Measurements from ENCODE around the gene C16orf87. TPM values are rescaled to one million over a fixed set of nuclear protein-coding genes. Genes with fewer than 3 reads are reported as not detected.

The C16orf87 gene
- total and polyA plus RNA-seq, 5 experiments from 2014 or later, result 4.9 to 8.5 (median 5.7) TPM

- Mint-ChIP-seq H3K4me1 (peaks cover 16 to 46% (median 32%) of the 10 kb centered on the region in 4 donors), H3K27ac (peak overlapping the region in 1 of 10 donors; percentile 1), H3K27me3 (no peaks in the 10 kb centered on the region), H3K4me3 (peak overlapping the region in 1 of 10 donors; percentile 29), H3K36me3 (peaks cover 6 to 23% (median 13%) of the 10 kb centered on the region in 3 donors), H3K9me3 (peaks cover 0 to 4% (median 0%) of the 10 kb centered on the region in 9 donors)
- DNase-seq, result no peak
- POLR2A ChIA-PET, result interaction anchor here (0.7 kb wide), 1 partner anchor 17 kb away, joined by 4 read pairs; no protein-coding TSS in a partner anchor
- ATAC-seq, result no peak
Observed at GRCh38 chr16:46812781-46813540, 18.0 kb downstream of the C16orf87 start.

- H3K4me1 Mint-ChIP-seq, result peaks cover 14 to 40% (median 27%) of the 10 kb centered on the region in 4 donors
- peaks cover 0 to 4% (median 0%) of the 10 kb centered on the region in 9 donors for H3K9me3 Mint-ChIP-seq
- H3K36me3 Mint-ChIP-seq, result peaks cover 6 to 25% (median 16%) of the 10 kb centered on the region in 3 donors
- POLR2A ChIA-PET, result no interaction called here
- ATAC-seq, result no peak
- DNase-seq, result no peak
- no peak overlapping the region for H3K4me3 Mint-ChIP-seq
- no peaks in the 10 kb centered on the region for H3K27me3 Mint-ChIP-seq
- H3K27ac Mint-ChIP-seq, result no peak overlapping the region
Observed at GRCh38 chr16:46811682-46812081, 19.3 kb downstream of the C16orf87 start.

- no peak for ATAC-seq
- Mint-ChIP-seq H3K4me1 (peaks cover 9 to 19% (median 15%) of the 10 kb centered on the region in 4 donors), H3K27ac (no peak overlapping the region)
Observed at GRCh38 chr16:46808997-46809396, 22.0 kb downstream of the C16orf87 start.

GRCh38 chr16:46807336-46807735 is 23.6 kb downstream of the C16orf87 start:
- POLR2A ChIA-PET, result no interaction called here
- H3K4me1 Mint-ChIP-seq, result peaks cover 12 to 19% (median 14%) of the 10 kb centered on the region in 4 donors

More at GRCh38 chr16:46808997-46809396, 22.0 kb downstream of the C16orf87 start:
- no peak for DNase-seq
- H3K9me3 Mint-ChIP-seq, result no peaks in the 10 kb centered on the region
- peaks cover 0 to 24% (median 11%) of the 10 kb centered on the region in 3 donors for H3K36me3 Mint-ChIP-seq
- H3K4me3 Mint-ChIP-seq, result no peak overlapping the region
- POLR2A ChIA-PET, result no interaction called here
- H3K27me3 Mint-ChIP-seq, result no peaks in the 10 kb centered on the region

GRCh38 chr16:46803373-46803772 is 27.6 kb downstream of the C16orf87 start:
- H3K4me3 Mint-ChIP-seq, result no peak overlapping the region
- peaks cover 12 to 13% (median 12%) of the 10 kb centered on the region in 4 donors for H3K4me1 Mint-ChIP-seq
- no peak for DNase-seq
- H3K36me3 Mint-ChIP-seq, result peaks cover 0 to 35% (median 7%) of the 10 kb centered on the region in 3 donors
- POLR2A ChIA-PET, result no interaction called here
- H3K27me3 Mint-ChIP-seq, result no peaks in the 10 kb centered on the region
- H3K9me3 Mint-ChIP-seq, result no peaks in the 10 kb centered on the region
- peak overlapping the region in 3 of 10 donors; percentile 5 to 64 (median 6) for H3K27ac Mint-ChIP-seq
- ATAC-seq, result no peak

More at GRCh38 chr16:46807336-46807735, 23.6 kb downstream of the C16orf87 start:
- DNase-seq (no peak), ATAC-seq (no peak)
- Mint-ChIP-seq H3K9me3 (no peaks in the 10 kb centered on the region), H3K27ac (no peak overlapping the region), H3K4me3 (no peak overlapping the region), H3K27me3 (no peaks in the 10 kb centered on the region), H3K36me3 (peaks cover 0 to 35% (median 8%) of the 10 kb centered on the region in 3 donors)

GRCh38 chr16:46801428-46802049 is 29.4 kb downstream of the C16orf87 start:
- Mint-ChIP-seq H3K9me3 (peaks cover 0 to 10% (median 5%) of the 10 kb centered on the region in 9 donors), H3K4me3 (no peak overlapping the region), H3K36me3 (peaks cover 5 to 27% (median 9%) of the 10 kb centered on the region in 3 donors), H3K27me3 (no peaks in the 10 kb centered on the region), H3K27ac (peak overlapping the region in 1 of 10 donors; percentile 58), H3K4me1 (peaks cover 9 to 13% (median 12%) of the 10 kb centered on the region in 4 donors)
- POLR2A ChIA-PET, result no interaction called here
- ATAC-seq (no peak), DNase-seq (no peak)

DNA sequence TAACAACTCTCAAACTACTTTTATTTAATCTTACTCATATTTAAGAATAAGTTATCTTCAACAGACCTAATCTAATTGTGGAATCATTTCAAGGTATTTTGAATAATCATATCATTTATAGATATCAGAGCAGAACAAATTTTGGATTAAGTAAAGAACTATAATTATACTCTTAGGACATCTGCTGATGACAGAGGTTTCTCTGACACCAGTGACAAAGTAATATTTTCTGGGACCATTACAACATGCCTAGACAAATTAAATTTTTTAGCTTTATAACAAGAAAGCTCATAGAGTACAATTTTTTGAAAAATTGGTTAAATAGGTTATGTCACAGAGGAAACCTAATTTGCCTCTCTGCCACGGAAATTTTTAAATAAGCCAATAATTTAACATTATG is 30.5 kb downstream of the C16orf87 start:
- DNase-seq (no peak), ATAC-seq (no peak)
- H3K36me3 Mint-ChIP-seq, result peaks cover 13 to 29% (median 17%) of the 10 kb centered on the region in 3 donors
- no peaks in the 10 kb centered on the region for H3K27me3 Mint-ChIP-seq
- H3K27ac Mint-ChIP-seq, result no peak overlapping the region
- POLR2A ChIA-PET, result interaction anchor here (0.6 kb wide), 1 partner anchor 11 kb away, joined by 3 read pairs; no protein-coding TSS in a partner anchor
- peaks cover 9 to 13% (median 12%) of the 10 kb centered on the region in 4 donors for H3K4me1 Mint-ChIP-seq
- H3K4me3 Mint-ChIP-seq, result no peak overlapping the region
- peaks cover 0 to 20% (median 5%) of the 10 kb centered on the region in 9 donors for H3K9me3 Mint-ChIP-seq

- Mint-ChIP-seq H3K9me3 (peaks cover 0 to 40% (median 18%) of the 10 kb centered on the region in 9 donors), H3K36me3 (peaks cover 11 to 31% (median 30%) of the 10 kb centered on the region in 3 donors), H3K27me3 (no peaks in the 10 kb centered on the region), H3K4me3 (no peak overlapping the region), H3K27ac (no peak overlapping the region), H3K4me1 (peaks cover 0 to under 1% (median under 1%) of the 10 kb centered on the region in 4 donors)
- POLR2A ChIA-PET, result no interaction called here
- ATAC-seq (no peak), DNase-seq (no peak)
Observed at GRCh38 chr16:46797501-46797900, 33.5 kb downstream of the C16orf87 start.

DNA sequence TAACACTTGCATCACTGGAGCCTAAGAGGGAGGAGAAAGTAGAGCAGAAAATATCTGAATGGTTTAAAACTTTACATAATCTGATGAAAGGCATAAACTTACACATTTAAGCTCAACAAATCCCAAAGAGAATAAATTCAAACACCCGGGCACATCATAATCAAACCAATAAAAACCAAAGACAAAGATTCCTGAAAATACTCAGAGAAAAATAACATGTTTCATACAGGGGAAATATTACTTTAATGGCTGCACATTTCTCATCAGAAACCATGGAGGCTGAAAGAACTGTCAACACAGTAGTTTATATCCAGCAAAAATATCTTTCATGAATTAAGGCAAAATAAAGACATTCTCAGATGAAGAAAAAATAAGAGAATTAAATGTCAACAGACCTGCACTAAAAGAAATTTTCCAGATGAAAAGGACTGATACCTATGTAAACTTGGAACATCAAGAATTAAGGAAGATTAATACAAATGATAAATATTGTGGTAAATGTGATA is 34.2 kb downstream of the C16orf87 start:
- Mint-ChIP-seq H3K9me3 (peaks cover 0 to 43% (median 21%) of the 10 kb centered on the region in 9 donors), H3K36me3 (peaks cover 9 to 31% (median 30%) of the 10 kb centered on the region in 3 donors), H3K27ac (no peak overlapping the region), H3K4me1 (no peaks in the 10 kb centered on the region), H3K4me3 (no peak overlapping the region), H3K27me3 (no peaks in the 10 kb centered on the region)
- ATAC-seq (no peak), DNase-seq (no peak)
- POLR2A ChIA-PET, result no interaction called here

GRCh38 chr16:46793841-46794240 is 37.1 kb downstream of the C16orf87 start:
- Mint-ChIP-seq H3K9me3 (peaks cover 0 to 43% (median 21%) of the 10 kb centered on the region in 9 donors), H3K4me1 (peaks cover 5 to 22% (median 15%) of the 10 kb centered on the region in 4 donors), H3K27ac (no peak overlapping the region), H3K27me3 (no peaks in the 10 kb centered on the region), H3K4me3 (no peak overlapping the region), H3K36me3 (peaks cover 6 to 31% (median 30%) of the 10 kb centered on the region in 3 donors)
- ATAC-seq (no peak), DNase-seq (no peak)
- POLR2A ChIA-PET, result no interaction called here

DNA sequence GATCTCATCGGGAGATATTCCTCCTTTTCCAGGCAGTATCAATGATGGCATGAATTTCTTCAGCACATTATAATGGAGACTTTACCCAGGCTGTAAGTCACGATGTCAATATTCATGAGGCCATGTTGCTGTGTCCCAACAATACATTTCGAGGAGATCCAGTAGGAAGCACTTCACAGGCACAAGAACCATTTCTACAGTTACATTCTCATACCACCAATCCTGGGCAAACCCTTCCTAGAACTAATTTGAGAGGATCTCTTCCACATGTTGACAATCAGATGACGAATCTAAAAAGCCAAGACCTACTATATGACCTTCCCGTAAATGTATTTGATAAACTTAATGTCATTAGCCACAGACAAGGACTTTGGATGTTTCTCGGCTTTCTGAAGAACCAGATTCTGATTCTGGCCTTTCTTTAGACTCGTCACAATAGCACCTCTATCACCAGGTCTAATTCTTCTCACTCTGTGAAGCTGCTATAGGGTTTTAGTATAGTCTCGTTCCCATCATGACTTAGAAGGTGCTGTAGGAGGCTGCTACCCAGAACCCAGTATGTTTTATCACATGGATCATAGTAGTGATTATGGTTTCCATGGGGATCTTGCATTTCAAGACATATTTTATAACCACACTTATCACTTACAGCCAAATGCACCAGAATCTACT is 40.2 kb downstream of the C16orf87 start:
- peak overlapping the region in 7 of 10 donors; percentile 4 to 86 (median 38) for H3K27ac Mint-ChIP-seq
- no peak for DNase-seq
- H3K4me1 Mint-ChIP-seq, result peaks cover 7 to 30% (median 18%) of the 10 kb centered on the region in 4 donors
- POLR2A ChIA-PET, result interaction anchor here (0.5 to 1.3 kb wide), 3 partner anchors 10 to 180 kb away, joined by 3 to 4 read pairs (median 3); no protein-coding TSS in a partner anchor
- peaks cover 4 to 27% (median 18%) of the 10 kb centered on the region in 3 donors for H3K36me3 Mint-ChIP-seq
- H3K4me3 Mint-ChIP-seq, result peak overlapping the region; percentile 70 to 89 (median 83)
- ATAC-seq, result no peak
- H3K9me3 Mint-ChIP-seq, result peaks cover 8 to 34% (median 24%) of the 10 kb centered on the region in 9 donors
- no peaks in the 10 kb centered on the region for H3K27me3 Mint-ChIP-seq
